HL-60/S4 treated with retinoic acid at 250 ng/mL for 4 days and 3 days (cell line): ENCODE data around the gene ATXN1.
"Not testable (repeated sequence)": the region's sequence is repeated elsewhere in the genome, so short reads cannot be mapped to it uniquely, and the experiment has no call there.

ENCODE experiments used
- in situ Hi-C: fragments of 300-500 bp; cut with MboI; formaldehyde crosslinking; loops from 2 replicates; pipeline ENCODE4 v1.7.0; 2022; ENCODE audit warnings: low sequenced_read_pairs

The ATXN1 gene

GRCh38 chr6:16471910-16472297 is 289.4 kb downstream of the ATXN1 start:
- in situ Hi-C loops: no loop called here

GRCh38 chr6:16471222-16471909 is 289.9 kb downstream of the ATXN1 start:
- in situ Hi-C loops: no loop called here

DNA sequence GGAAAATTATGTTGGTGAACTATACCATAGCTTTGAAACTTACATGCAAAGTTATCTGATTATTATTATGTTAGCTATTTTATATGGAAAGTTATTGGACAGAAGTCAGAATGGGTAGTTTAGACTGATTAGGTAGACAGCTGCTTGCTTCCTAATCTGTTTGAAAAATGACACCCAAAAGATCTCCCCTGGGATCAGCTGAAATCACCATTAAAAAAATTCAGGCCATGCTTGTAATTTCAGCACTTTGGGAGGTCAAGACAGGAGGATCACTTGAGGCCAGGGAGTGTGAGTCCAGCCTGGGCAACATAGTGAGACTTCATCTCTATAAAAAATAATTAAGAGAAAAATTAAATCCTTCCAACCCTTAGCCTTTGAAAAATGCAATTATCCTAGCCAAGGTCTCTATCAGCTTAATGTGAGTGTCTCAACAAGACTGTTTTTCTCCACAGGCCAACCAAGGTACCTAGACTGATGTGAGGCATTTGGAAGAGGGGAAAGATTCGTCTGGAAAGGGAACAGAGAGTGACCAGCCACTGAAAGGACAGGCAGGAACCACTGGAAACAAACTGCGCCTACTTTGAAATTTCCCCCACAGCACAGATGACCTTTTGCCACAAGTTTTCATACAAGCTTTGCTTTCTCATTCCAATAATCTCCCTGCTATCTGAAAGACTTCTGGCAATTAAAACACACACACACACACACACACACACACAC is 290.6 kb downstream of the ATXN1 start:
- in situ Hi-C loops: no loop called here

DNA sequence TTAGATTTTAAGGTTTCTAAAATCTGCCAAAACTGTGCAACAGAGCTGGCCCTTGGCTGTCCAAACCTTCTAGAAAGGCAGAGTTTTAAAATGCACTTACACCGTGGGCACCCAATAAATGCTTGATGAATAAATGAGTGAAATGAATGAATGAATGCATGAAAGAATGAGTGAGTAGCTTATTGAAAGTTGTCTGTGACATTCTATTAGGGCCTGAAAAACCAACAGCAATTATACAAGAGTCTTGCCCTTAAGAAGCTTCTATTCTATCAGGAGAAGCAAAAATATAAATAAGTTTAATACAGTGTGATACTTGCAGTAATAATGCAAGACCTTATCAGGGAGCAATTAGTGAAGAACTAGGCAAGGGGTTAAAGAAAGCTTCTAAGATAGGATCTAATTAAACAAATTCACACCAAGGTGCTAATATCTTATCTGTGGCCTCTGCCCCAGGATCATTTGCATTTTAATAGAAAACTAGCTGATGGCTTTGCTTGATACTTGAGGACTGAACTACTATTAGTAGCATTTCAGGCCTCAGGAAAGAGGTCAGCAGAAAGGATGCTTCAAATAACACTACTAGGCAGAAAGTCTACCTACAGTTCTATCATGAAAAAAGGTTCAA is 292.2 kb downstream of the ATXN1 start:
- in situ Hi-C loops: no loop called here

DNA sequence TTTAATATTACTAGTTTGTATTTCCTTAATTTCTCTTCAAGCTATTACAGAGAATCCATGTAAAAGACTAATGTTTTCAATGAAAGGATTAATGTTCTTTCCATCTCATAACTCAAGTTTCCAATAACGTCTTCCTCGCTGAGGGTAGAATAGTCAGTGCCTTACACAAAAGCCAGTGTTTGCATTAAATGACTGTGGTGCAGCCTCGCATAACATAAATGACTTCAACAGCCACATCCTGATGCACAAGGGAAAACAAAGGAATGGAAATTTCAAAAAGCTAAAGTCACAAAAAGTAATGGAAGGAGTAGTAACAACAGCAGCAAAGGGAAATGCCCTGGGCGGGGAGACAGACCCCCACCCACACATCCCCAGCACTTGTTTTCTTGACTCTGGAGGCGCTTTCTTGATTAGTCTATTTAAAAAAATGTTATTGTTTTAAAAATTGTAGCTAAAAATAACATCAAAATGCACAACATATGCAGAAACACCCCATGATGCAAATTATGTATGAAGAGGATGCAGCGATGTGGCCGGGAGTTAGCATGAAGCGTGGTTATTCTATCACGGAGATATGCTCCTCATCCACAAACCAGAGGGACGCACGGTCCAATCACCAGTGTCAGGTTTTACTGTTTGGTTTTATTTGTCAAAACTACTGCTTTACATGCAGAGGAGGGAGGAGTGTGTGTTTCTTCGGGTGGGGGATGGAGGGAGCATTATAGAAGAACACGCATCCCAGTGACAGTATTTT is 294.3 kb downstream of the ATXN1 start:
- in situ Hi-C loops: no loop called here

GRCh38 chr6:16464045-16464444 is 297.2 kb downstream of the ATXN1 start:
- in situ Hi-C loops: no loop called here

DNA sequence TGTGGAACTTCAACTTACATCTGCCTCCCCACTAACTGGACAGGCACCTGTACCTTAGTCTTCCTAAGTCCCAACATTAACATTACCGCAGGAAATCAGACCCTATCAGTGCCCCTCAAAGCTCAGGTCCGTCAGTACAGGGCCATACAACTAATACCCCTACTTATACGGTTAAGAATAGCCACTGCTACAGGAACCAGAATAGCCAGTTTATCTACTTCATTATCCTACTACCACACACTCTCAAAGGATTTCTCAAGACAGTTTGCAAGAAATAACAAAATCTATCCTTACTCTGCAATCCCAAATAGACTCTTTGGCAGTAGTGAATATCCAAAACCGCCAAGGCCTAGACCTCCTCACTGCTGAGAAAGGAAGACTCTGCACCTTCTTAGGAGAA is 298.0 kb downstream of the ATXN1 start:
- in situ Hi-C loops: not testable (repeated sequence)

DNA sequence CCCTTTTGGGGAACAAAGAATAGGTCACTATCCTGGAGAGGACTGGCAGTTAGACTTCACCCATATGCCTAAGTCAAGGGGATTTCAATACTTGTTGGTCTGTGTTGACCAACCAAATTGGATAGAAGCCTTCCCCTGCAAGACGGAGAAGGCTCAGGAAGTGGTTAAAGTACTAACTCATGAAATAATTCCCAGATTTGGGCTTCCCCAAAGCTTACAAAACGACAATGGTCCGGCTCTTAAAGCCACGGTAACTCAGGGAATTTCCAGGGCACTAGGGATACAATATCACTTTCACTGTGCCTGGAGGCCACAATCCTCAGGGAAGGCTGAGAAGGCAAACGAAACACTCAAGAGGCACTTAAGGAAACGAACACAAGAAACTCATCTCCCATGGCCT is 299.8 kb downstream of the ATXN1 start:
- in situ Hi-C loops: no loop called here

DNA sequence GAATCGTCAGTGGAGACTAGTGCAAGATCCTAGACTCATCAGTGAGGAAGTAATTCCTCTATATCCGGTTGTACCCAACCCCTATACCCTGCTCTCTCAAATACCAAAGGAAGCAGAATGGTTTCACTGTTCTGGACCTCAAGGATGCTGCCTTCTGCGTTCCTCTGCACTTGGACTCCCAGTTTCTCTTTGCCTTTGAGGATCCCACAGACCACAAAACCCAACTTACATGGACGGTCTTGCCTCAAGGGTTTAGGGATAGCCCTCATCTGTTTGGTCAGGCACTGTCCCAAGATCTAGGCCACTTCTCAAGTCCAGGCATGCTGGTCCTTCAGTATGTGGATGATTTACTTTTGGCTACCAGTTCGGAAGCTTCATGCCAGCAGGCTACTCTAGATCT is 301.8 kb downstream of the ATXN1 start:
- in situ Hi-C loops: not testable (repeated sequence)

DNA sequence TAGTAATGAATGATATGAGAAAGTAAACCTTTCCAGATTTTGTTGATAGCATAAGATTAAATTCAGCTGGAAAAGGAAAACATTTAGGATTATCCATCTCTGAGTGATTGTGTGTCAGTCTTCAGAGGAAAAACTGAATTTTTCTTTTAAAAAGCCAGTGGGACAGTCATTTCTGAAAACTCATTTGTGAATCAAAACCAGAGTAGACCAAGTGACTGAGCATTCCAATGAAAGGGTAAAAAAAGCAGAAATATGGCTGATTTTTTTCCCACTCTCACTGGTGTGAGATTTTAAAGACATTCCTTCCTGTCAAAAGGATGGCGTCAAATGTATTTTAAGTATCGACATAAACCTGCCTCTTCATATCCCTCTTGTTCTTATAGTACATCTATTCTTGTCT is 308.9 kb downstream of the ATXN1 start:
- in situ Hi-C loops: no loop called here

DNA sequence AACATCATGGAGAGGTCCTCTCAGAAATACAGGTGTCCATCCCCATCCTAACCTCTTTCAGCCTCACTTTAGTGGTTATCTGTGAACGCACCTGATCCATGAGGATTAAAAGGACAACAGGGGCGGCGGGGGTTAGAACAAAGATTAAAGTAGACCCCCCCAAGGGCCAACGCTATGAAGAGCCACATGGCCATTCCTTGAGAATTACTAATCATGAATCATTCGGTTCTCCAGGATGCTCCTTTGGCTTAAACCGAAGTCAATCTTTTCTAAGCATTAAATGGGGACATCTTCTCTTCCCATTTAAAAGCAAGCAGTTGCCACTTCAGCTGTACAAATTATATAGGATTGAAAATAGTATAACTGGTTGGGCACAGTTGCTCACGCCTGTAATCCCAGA is 310.4 kb downstream of the ATXN1 start:
- in situ Hi-C loops: no loop called here

- in situ Hi-C loops: no loop called here
Measured at GRCh38 chr6:16450285-16450684, 311.0 kb downstream of the ATXN1 start.

DNA sequence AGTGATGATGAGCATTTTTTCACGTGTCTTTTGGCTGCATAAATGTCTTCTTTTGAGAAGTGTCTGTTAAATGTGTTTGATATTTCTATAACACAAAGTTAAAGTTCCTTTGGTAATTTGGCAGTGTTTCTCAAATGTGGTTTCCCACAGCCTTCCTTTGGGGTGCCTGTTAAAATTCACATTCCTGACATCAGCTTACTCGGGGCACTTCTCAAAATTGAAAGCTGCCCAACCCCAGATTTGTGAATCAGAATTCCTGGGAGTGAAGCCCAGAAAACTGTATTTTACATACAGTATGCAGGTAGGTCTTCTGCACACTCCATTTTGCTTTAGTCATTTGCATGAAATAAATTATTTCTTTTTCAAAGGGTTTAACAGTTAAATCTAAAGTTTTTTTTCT is 315.0 kb downstream of the ATXN1 start:
- in situ Hi-C loops: no loop called here

GRCh38 chr6:16442031-16442430 is 319.2 kb downstream of the ATXN1 start:
- in situ Hi-C loops: no loop called here

DNA sequence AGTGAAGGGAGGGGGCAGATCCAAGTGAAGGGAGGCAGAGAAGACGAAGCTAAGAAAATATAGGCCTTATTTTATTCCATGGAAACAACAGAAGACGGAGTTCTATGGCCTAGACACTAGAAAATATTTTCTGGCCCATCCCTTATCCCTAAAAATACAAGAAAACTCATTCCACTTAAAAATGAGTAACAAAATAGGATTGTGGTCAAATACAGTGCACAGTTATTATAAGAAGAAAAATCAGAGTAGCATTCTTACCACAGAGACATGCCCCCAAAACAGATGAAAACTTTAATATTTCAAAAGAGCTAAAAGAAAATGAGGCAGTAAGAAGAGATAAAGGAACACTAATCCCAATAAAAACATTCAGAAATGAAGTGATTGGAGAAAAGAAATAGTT is 320.0 kb downstream of the ATXN1 start:
- in situ Hi-C loops: no loop called here

DNA sequence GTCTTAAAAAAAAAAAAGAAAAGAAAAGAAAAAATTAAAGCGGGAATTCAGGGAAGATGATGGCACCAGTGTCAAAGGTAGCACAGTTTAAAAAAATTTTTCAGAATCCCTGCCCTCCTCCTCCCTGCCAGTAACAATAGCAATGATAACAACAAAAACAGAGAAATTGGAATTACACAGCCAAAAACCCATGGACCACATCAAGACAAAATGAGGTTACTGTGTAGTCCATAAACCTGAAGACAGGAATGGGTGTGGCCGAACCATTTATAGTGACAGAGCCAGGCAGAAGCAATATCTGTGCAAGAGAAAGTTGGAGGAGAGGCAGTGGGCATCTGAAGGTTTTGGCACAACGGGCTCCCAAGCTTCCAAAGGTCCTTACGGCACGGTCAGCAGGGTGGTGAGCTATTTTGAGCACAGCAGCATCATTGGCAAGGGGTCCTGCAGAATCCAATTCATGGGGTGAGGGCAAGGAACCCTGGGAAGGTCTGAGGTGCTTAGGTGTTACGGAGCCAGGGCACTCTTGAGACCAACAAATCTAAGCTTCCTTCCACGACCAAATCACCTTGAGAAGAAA is 320.5 kb downstream of the ATXN1 start:
- in situ Hi-C loops: no loop called here

DNA sequence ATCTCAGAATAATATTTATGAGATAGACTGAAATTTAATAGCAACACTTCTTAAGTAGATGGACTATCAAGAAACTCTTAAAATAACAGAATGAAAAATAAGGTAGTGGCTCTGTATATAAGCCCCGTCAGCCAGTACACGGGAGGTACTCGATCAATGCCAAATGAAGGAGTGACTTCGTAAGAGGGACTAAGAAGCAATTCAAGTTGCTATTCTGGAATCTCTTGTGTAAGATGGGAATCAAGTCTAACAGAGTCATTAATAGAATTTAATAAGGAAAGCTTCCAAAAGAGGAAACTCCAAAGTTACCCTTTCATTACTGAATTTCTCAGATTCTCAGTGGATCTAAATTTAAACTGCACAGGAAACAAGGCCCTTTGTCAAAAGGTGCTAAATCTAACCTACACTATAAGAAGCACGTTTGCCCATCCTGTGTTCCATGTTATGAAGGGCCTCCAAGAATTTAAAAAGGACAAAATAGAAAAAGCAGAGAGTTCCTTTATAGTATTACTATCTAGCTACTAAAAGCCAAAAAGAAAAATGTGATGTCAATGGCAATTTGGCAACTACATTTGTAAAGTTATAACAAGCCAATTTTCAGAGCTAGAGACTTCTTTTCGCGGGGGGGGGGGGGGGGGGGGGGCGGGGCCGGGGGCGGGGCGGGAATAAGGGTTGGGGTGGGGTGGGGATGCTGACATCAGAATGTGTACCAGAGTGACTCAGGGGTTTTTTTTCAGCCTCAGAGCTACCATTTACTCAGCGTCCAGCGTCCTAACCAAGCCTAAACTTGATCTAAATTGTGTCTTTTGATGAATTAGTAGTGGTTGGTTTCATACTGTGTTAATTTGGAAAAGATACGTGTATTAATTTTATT is 322.3 kb downstream of the ATXN1 start:
- in situ Hi-C loops: no loop called here

GRCh38 chr6:16437984-16438383 is 323.3 kb downstream of the ATXN1 start:
- in situ Hi-C loops: no loop called here

DNA sequence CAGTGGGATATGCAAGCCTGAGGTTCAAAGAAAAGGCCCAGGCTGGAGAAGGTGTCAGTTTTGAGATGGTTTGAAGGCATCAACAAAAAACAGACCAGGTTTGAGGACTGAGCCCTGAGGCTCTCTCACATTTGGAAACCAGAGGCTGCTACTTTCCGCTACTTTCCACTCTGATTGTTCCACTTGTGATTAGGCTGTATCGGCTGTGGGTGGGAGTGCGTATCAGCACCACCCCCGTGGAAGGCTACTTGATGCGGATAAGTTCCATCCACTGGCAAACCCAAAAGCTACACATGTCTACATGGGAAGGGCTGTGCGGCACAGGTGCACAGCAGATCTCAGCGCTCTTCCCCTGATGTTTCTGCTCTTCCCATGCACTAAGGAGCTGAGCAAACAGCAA is 324.2 kb downstream of the ATXN1 start:
- in situ Hi-C loops: no loop called here

DNA sequence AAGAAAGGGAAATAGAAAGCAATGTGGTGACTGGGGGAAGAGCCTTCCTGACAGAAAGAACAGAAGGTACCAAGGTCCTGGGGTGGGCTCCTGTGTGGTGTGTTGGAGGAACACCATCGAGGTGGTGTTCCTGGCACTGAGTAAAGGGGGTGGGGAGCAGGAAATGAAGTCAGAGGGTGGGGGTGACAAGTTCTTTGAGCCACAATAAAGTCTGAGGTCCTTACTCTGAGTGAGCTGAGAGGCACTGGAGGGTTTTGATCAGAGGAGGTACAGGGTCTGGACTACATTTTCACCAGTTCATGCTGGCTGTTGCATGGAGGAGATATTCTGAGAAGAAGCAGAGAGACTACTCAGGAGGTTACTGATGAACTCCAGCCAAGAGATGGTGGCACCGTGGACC is 324.7 kb downstream of the ATXN1 start:
- in situ Hi-C loops: no loop called here
